GM19043 (cell line): ENCODE results near the gene TOMM40.
"Not testable (repeated sequence)": the region's sequence is repeated elsewhere in the genome, so short reads cannot be mapped to it uniquely, and the experiment has no call there.

Experiments
- ATAC-seq: cut with Tn5 transposase; IDR thresholded peaks from one replicate; pipeline ENCODE4 v1.9.1; 2021; ENCODE audit warnings: low read depth; ENCODE audit not compliant: unreplicated experiment

The TOMM40 gene

GRCh38 chr19:44869733-44870470 is 21.2 kb upstream of the TOMM40 start:
- ATAC-seq, result no peak

- ATAC-seq, result no peak
Observed at GRCh38 chr19:44871809-44872208, 19.2 kb upstream of the TOMM40 start.

GRCh38 chr19:44872661-44873060 is 18.4 kb upstream of the TOMM40 start:
- ATAC-seq, result no peak

GRCh38 chr19:44874317-44874716 is 16.7 kb upstream of the TOMM40 start:
- no peak for ATAC-seq

- ATAC-seq, result no peak
Observed at GRCh38 chr19:44875666-44876451, 15.2 kb upstream of the TOMM40 start.

GRCh38 chr19:44876930-44877535 is 14.0 kb upstream of the TOMM40 start:
- ATAC-seq, result no peak

GRCh38 chr19:44878120-44878865 is 12.8 kb upstream of the TOMM40 start:
- ATAC-seq, result no peak

- no peak for ATAC-seq
Observed at GRCh38 chr19:44879309-44880065, 11.6 kb upstream of the TOMM40 start.

GRCh38 chr19:44882063-44882462 is 9.0 kb upstream of the TOMM40 start:
- ATAC-seq, result no peak

GRCh38 chr19:44882619-44883397 is 8.2 kb upstream of the TOMM40 start:
- ATAC-seq, result not testable (repeated sequence)

- no peak for ATAC-seq
Observed at GRCh38 chr19:44883922-44884321, 7.1 kb upstream of the TOMM40 start.

GRCh38 chr19:44884566-44884965 is 6.5 kb upstream of the TOMM40 start:
- ATAC-seq, result no peak

- no peak for ATAC-seq
Observed at GRCh38 chr19:44886141-44886540, 4.9 kb upstream of the TOMM40 start.

- ATAC-seq, result no peak
Observed at GRCh38 chr19:44887648-44888047, 3.4 kb upstream of the TOMM40 start.

GRCh38 chr19:44888335-44888734 is 2.7 kb upstream of the TOMM40 start:
- ATAC-seq, result not testable (repeated sequence)

GRCh38 chr19:44889830-44890365 is 1.2 kb upstream of the TOMM40 start:
- ATAC-seq, result no peak

GRCh38 chr19:44890366-44891015 is 563 bp upstream of the TOMM40 start:
- peak; percentile 72 for ATAC-seq

- ATAC-seq, result no peak
Observed at GRCh38 chr19:44892932-44893331, 1.9 kb downstream of the TOMM40 start.
